Hepatocyte (in vitro differentiated cells): ENCODE measurements around the gene ATF4.

ENCODE experiments used
- EZH2 ChIP-seq: fragments of 200-600 bp; sonication (generic); IDR thresholded peaks from 2 replicates; pipeline ENCODE4 v1.6.1; 2016; ENCODE audit warnings: antibody characterized with exemption, mild to moderate bottlenecking, borderline replicate concordance
- EZH2phosphoT487 ChIP-seq: fragments of 200-600 bp; sonication (generic); IDR thresholded peaks from one replicate; pipeline ENCODE4 v1.6.1; 2018; ENCODE audit warnings: antibody characterized with exemption, mild to moderate bottlenecking, low read depth, moderate library complexity; ENCODE audit not compliant: unreplicated experiment, severe bottlenecking
- TF ChIP-seq, protein P1 (sequence below): fragments of 200-600 bp; sonication (generic); IDR thresholded peaks from 2 replicates; pipeline ENCODE4 v1.5.1; 2016; ENCODE audit warnings: antibody characterized with exemption, mild to moderate bottlenecking; ENCODE audit not compliant: poor library complexity

- TF ChIP-seq, protein P1, sequence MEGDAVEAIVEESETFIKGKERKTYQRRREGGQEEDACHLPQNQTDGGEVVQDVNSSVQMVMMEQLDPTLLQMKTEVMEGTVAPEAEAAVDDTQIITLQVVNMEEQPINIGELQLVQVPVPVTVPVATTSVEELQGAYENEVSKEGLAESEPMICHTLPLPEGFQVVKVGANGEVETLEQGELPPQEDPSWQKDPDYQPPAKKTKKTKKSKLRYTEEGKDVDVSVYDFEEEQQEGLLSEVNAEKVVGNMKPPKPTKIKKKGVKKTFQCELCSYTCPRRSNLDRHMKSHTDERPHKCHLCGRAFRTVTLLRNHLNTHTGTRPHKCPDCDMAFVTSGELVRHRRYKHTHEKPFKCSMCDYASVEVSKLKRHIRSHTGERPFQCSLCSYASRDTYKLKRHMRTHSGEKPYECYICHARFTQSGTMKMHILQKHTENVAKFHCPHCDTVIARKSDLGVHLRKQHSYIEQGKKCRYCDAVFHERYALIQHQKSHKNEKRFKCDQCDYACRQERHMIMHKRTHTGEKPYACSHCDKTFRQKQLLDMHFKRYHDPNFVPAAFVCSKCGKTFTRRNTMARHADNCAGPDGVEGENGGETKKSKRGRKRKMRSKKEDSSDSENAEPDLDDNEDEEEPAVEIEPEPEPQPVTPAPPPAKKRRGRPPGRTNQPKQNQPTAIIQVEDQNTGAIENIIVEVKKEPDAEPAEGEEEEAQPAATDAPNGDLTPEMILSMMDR: no peak
- TF ChIP-seq EZH2phosphoT487: no peak
- TF ChIP-seq EZH2: no peak
Observed at GRCh38 chr22:39524089-39524752, 3.9 kb downstream of the ATF4 start.
